T-helper 9 cell (primary cell): Measurements from ENCODE around the gene AGBL1.

ENCODE experiments used
- DNase-seq: peaks from one replicate; pipeline ENCODE4 v3.0.0-alpha.2; 2020

Gene AGBL1

DNA sequence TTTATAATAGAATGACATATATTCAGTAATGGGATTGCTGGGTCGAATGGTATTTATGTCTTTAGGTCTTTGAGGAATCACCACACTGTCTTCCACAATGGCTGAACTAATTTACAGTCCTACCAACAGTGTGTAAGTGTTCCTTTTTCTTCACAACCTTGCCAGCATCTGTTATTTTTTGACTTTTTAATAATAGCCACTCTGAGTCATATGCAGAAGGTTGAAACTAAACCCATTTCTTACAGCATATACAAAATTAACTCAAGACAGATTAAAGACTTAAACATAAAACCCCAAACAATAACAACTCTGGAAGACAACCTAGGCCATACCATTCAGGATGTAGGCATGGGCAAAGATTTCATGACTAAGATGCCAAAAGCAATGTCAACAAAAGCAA lies 671.4 kb downstream of the AGBL1 start:
- DNase-seq = no peak

DNA sequence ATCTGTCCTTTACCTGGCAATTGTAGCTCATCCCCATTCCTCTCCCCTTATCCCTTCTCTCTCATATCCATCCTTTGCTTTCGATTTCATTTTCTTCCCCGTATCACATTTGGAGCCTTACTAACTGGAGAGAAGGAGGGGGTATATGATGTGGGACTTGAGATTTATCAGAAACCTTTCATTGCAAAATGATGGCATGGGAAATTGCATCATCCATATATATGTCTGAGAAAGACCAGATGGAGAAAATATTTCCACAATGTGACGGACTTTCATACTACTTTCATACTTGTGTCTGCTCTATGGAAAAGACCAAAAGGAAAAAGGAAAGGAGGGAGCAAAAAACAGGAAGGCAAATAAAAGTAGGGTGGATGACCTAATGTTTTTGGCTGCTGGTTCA lies 675.2 kb downstream of the AGBL1 start:
- DNase-seq = no peak

DNA sequence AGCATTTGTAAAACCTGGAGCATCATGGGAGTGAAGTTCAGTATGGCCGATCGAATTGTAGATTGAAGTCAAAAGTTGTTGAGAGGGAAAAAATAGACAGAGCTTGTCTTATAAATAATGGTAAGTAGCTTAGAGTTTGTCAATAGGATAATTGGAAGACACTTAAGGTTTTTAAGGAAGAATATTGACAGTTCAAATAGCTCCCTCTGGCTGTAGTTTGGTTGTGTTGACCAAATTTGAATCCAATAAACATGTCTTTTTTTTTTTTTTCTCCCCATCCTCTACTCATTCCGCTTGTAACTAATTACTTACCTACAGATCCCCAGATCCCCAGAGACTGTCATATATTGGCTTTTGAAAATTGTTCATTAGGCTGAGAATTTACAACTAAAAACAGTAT lies 677.0 kb downstream of the AGBL1 start:
- DNase-seq = no peak

DNA sequence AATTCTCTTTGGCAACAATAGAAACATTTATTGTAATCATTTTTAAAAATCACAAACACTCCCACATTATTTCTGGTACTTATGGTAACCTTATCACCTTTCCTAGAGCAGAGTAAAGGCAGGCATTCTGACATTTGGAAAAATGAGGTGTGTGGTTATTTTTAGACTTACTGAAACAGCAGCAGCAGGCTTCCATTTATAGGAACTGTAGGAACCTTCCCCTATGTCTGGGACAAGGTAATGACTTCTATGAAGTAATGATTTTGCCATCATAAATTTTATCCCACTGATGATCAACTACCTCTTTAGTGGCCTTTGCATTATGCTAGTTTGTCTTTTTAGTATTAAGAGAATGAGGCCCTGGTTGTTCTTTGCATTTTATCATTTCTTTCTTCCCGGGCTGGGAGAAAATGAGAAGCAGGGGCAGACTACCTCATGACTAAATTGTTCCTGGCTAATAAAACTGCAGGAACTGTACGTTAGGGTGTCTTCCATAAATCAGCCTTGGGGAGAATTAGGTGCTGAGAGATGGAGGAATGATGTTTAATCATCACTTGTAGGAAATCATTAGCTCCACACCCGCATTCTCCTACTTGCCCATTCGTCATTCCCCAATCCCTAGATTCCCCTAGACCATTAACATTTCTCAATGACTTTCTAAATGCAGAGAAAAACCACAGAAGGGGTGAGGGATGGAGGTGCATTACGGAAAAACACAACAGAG lies 680.3 kb downstream of the AGBL1 start:
- DNase-seq = no peak

DNA sequence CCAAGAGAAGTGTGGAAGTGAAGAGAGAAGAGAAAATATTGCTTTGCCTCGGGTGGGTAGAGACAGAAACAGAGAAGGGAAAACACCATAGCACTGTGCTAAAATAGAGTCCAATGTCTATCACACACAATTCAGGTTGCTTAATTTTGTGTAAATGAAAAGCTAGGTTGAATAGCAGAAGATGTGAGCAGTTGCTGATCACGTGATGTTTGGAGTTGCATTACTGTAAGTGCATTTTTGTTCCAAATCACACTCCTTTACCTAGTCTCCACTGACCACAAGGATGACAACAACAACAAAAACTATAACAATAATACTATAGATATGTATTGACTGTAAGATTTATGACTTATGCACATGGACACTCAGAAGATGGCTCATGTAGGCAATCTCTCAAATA lies 683.2 kb downstream of the AGBL1 start:
- no peak for DNase-seq

DNA sequence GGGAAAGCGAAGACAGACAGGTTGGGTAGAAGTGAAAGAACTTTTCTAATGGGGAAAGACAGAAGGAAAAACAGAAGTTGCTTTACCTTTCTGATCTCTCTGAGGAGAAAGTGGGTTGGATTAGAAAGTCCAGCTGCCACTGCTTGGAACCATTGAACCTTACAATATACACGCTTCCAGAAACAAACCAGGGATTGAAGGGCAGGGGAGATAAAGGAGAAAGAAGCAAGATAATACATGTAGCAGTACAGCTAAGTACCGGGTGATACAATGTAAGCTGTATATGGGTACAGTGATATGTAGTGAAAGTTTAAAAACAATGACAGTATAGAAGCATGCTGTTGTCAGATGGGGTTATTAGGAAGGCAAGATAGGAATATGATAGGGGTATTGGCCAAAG lies 684.4 kb downstream of the AGBL1 start:
- no peak for DNase-seq

DNA sequence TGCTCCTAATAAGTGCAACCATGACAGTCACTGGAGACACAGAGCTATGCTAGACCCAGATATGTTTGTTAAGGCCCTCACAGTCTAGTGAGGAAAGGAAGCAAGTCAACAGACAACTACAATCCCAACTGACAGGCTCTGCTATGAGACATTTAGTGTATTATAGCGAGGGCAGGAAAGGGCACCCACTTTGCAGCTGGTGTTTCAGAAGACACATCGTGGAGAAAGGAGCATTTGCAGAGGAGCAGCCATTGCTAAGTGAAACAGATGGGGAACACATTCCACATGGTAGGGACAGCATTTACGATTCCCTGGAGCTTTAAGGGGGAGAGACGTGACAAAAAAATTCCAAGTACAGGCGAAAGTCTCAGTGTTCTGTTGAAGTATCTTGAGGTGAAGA lies 685.6 kb downstream of the AGBL1 start:
- no peak for DNase-seq

DNA sequence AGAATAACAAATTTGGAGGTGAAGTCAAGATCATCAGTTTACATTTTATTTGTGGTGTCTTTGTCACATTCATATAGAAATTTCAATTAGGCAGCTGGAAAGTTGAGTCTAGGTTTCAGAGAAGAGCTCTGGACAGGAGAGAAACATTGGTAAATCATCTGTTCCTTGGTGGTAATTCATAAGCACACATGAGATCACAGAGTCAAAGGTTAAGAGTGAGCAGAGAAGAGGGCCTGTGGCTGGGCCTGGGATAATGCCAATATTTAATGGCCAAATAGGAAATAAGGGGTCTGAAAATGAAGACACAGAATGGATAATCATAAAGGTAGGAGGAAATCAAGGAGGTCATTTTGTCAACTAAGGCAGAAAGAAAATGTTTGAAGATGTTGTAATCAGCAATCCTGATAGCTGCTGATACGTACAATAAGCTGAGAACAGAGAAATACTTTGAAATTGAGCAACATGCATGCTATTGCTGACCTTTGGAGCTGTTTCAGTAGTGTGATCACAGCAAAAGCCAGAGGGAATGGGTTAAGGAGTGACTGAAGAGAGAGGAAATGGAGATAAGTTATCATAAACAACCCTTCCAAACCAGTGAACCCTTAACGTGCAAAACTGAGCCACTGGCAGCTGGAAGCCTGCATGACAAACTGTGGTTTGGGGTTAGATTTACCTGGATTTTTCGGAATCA lies 692.8 kb downstream of the AGBL1 start:
- DNase-seq = no peak

DNA sequence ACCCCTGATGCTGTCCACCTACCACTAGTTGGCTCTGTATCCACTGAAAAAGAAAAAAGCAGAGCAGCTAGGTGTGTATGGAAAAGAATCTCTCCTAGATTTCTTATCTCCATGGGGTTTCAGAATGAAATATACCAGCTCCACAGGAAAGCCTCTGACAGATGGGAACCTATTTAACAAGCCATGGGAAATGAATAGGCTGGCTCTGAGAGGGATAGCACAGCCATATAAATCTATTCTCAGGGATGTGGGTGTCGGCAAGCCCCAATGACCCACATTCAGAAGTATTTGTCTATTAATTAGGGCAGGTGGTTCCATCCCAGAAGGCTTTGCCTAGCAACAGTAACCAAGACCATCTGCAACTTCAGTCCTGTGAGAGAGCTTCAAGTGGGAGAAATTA lies 694.1 kb downstream of the AGBL1 start:
- DNase-seq = no peak

DNA sequence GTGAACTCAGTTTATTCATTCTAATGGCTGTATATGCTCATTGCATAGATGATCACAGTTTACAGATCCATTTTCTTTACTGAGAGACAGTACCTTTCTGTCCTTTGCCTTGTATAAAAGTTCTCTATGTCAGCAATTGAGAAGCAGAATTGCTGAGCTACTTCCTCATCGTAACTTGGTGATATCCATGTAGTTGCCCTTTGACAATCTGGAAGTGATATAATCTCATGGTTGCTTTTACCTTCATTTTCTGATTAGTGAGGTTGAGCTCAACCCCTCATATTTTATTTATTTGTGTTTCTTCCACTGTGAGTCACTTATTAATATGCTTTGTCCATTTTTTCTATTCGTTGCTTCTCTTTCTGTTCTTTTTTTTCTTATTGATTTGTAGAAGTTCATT lies 696.5 kb downstream of the AGBL1 start:
- no peak for DNase-seq

DNA sequence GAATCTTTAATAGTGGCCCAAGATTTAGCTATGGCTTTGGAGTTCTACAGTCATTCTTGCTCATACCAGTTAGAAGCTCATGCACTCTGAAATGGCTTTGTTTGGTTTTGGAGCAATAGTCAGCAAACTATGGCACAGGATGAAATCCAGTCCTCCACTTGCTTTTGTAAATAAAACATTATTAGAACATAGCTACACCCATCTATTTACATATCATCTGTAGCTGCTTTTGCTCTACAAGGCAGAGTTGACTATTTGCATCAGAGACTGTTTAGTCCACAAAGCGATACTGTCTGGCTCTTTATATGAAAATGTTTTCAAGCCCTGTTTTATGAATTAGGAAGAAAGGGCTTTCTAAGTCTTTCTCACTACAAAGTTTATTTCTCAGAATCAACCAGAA lies 716.9 kb downstream of the AGBL1 start:
- no peak for DNase-seq

DNA sequence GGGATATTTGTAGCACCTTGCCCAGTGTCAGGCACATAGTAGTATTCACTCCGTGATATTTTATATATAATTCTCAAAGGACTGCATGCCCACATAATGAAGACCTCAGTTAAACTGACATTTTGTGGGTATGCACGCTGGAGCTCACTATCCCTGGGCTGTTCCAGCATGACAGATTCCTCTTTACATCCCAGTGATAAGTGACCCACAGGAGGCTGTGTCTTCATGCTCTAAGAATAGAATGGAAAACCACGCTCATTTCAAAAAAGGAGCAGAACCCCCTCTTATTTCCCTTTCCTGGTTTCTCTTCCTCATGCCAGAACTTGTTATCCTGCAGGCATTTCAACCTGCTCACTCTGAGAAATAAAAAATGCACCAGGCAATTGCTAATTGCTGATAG lies 717.5 kb downstream of the AGBL1 start:
- no peak for DNase-seq

DNA sequence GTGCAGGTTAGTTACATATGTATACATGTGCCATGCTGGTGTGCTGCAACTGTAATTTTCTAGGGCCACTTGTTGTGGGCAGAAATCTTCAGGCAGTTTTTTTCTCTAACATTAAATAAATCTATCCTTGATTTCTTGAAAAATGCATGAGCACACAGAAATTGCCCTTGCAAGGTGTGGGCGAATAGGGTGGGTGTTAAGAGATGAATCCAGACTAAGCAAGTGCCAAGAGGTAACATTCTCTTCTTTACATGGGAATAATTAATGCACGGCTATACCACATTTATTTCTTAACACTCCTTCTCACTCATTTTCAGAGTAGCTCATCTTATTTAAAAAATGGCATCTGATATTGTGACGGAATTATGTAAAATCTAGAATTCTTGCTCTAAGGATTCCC lies 719.6 kb downstream of the AGBL1 start:
- no peak for DNase-seq

DNA sequence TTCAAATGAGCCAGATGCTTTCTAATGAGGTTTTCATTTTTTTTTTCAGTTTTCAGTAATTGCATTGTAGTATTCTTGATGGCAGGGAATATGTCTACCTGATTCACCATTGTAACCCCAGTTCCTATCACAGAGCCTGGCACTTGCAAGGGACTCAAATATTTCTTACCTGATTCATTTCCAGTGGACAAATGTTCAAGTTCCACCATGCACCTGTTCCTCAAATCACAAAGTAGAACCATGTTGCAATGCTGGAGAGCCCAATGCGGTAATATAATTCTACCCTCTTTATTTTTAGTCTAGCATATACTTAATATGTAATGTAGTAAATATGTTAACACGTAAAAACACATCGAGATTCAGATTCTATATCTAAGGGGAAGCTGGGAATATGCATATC lies 722.6 kb downstream of the AGBL1 start:
- no peak for DNase-seq

DNA sequence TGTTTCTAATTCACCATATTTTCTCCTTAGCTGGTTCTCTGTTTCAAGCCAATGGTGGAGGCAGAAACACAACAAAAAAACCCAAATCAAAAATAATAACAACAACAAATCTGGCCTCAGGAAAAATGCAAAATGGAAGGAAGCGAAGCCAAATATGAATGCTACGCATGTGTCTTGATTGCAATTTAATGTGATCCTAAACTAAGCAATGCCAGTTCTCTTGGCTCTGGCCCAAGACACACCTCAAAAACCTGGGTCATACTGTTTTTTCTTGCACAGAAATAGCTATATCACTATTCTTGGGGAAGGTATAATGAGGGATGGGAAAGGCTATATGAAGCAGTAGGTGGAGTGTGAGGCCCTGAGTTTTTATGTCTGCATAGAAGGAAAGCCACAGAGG lies 724.7 kb downstream of the AGBL1 start:
- DNase-seq = no peak

DNA sequence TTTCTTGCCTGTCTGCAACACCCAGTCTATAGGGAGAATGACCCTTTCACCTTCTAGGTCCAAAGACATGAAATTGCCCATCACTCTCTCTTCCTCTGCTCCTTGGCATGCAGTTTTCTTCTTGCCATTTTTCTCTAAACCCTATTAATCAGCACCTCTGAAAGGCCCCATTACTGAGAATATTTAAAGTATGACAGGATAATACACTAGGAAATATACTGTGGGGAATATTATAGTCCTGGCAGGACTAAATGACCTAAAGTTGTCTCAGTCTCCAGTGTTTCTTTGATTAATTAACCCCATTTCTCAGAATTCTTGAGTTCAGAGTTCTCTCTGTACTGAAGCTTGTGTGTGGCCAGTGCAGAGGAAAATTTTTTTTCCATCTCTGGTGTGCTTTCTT lies 730.7 kb downstream of the AGBL1 start:
- no peak for DNase-seq

DNA sequence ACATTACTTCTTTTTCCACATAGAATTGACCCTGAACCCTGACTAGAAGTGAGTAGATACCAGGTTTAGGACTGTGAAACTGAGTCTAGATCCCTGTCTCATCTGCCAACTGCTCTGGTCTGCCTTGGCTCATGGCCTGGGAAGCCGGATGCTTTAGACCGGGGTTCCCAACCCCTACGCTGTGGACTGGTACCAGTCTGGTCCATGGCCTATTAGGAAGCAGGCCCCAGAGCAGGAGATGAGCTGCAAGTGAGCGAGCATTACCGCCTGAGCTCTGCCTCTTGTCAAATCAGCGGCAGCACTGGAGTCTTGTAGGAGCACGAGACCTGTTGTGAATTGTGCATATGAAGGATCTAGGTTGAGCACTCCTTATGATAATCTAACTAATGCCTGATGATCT lies 734.2 kb downstream of the AGBL1 start:
- DNase-seq = no peak

DNA sequence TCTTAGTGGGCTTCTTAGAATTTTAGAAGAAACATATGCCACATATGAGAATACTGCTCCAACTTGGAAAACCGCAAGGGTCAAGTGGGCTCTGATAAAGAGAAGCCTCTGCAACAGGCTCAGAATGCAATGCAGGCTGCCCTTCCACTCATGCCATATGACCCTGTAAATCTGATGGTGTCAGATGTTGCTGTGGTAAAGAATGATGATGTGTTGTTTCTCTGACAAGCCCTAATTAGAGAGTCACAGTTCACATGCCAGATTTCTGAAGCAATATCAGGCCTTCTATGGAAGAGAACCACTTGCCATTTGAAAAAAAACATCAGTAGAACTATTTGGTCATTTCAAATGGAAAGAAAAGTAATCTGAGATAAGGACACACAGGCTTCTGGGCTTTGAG lies 749.6 kb downstream of the AGBL1 start:
- DNase-seq = no peak

DNA sequence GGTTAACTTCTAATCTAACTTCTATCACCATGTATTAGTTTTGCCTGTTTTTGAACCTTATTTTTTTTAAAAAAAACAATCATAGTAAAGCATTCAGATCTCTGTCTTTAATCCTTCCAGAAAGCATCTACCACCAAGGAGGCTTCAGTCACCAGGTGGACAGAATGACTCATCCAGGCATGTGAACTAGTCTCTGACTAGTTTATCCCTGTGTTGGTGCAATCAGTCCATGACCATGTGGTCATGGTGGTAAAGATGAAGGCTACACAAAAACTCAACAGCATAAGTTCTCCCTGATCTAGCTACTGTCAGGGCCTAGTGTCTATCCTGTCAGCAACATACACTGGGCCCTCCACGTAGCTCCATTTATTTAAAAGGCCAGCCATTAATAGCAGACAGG lies 750.6 kb downstream of the AGBL1 start:
- no peak for DNase-seq

DNA sequence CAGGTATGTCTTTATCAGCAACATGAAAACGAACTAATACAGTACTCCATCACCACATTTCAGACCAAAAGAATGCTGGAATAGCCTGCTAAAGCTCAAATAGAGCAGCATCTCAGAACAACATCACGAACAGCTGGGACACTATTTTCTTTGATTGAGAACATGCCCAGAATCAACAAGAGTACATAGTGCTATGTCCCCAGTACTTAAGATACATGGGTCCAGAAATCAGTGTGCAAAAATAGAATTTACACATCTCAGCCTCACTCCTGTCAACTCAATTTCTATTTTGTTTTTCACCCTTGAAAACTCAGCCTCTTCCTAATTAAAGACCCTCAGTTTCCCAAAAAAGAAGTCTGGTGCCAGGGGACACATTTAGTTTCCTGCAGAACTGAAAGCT lies 753.9 kb downstream of the AGBL1 start:
- DNase-seq = no peak

DNA sequence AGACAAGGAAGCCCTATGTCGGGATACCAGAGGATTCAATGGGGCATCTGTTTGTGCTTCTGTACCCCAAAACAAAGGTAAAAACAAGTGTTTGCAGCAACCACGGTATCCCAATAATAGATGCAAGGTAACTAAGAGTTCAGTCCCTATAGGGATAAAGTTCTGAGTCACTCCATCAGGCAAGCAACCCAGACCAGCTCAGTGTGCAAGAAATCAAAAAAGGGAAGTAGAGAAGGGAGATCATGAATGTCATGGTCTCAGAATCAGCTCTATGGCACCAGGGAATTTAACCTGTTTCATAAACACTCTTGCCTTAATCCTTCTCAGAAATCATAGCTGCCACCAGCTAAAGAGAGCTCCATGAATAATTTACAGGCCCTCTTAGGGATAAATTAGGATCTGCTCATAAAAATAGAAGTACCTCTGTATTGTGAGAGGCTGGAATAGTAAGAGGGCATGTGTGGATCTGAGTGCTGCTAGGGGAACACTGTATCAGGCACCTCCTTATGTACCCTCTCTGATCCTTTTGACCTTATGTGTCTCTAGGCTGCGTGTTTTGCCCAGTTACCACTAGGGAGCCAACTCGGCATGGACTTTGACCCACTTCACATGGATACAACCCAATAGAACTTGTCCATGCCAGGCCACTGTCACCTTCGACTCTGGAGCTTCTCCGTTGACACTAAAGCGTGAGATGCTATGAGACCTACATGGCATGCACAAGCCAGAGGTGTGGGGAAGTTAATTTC lies 754.6 kb downstream of the AGBL1 start:
- DNase-seq = no peak

DNA sequence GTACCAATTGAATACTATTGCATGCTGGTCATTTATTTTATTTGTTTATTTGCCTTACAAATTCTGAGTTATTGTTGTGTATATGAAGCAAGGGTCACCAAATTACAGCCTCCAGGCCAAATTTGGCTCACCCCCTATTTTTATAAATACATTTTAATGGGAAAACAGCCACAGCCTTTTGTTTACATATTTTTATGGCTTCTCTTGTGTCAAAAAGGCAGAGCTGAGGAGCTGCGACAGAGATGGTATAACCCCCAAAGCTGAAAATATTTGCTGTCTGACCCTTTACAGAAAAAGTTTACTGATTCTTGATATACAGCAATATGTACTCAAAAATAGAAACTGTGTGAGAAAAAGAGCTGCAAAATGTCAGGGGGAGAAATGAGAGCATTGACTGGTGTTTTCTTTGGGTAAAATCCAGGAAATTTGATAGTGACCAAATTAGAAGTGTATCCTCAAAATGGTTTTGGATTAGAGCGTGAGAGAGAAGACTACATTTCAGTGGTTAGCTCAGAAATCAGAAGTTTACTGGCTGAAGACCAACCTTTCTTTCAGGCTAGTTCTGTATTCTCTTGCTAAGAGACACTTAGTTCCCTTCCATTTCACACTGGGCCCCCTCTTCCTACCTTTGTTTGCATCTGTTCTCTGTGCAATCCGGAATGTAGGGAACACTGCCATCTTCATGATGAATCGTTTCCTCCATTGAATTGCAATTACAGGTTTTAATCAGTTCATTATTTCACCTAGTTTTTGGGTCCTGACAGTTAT lies 757.8 kb downstream of the AGBL1 start:
- DNase-seq = no peak

DNA sequence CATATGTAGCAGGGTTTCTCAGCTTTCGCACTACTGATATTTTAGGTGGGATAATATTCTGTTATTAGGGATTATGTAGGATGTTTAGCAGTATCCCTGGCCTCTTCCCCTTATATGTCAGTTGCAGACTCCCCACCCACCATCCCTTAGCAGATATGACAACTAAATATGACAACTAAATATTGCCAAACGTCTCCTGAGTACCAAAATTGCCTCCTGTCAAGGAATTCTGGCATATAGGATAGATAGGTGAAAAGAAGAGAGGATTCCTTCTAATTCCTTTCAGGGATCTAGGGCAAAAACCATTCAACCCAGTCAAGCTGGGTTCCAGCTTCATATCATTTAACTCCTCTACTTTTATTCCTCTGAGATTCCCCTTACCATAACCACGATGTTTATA lies 759.8 kb downstream of the AGBL1 start:
- no peak for DNase-seq
